IMR-90 (cell line): ENCODE results near the gene BZW2. TPM values are rescaled to one million over a fixed set of nuclear protein-coding genes. Genes with fewer than 3 reads are reported as not detected.
A peak's percentile ranks its signal among the peaks of the same experiment; 100 is the strongest.

Experiments used
- ATAC-seq: fragments of 200-7000 bp; cut with Tn5 transposase; 2 replicates; pipeline ENCODE4 v1.9.1; 2020; ENCODE audit warnings: low read depth, mild to moderate bottlenecking, moderate library complexity
- BruUV-seq: library from RNA; stranded (reverse); fragments of 400-500 nt; replicated peaks from 2 replicates; lab custom pipeline; 2021; lab: Mats Ljungman, UMichigan
- CTCF ChIA-PET: fragments of 300-600 bp; formaldehyde crosslinking; extraction: SDS; loops from one replicate; lab custom pipeline; 2021; ENCODE audit warnings: antibody characterized with exemption; lab: Yijun Ruan, JAX
- POLR2A ChIA-PET: fragments of 300-600 bp; sonication (Branson Sonifier 250); formaldehyde crosslinking; loops from one replicate; lab custom pipeline; 2022; ENCODE audit warnings: antibody characterized with exemption; ENCODE audit not compliant: unreplicated experiment; lab: Charles Lee
- DNase-seq: peaks from one replicate; pipeline ENCODE4 v3.0.0; 2013
- H2AFZ ChIP-seq: replicated peaks from 2 replicates; pipeline ENCODE3; 2013; ENCODE audit warnings: low read length, mild to moderate bottlenecking; ENCODE audit not compliant: poor library complexity
- H2AK5ac ChIP-seq: 2 replicates; pipeline ENCODE4 v1.6.1; 2013; ENCODE audit warnings: low read depth, low read length, inconsistent platforms
- H2AK9ac ChIP-seq: replicated peaks from 2 replicates; pipeline ENCODE3; 2013; ENCODE audit warnings: mild to moderate bottlenecking, low read depth, low read length, moderate library complexity; ENCODE audit not compliant: poor library complexity
- H2BK120ac ChIP-seq: 2 replicates; pipeline ENCODE4 v1.6.1; 2013; ENCODE audit warnings: low read depth, low read length, inconsistent platforms
- H2BK15ac ChIP-seq: 3 replicates; pipeline ENCODE4 v1.6.1; 2013; ENCODE audit warnings: low read depth, low read length, inconsistent platforms
- H2BK20ac ChIP-seq: 2 replicates; pipeline ENCODE4 v1.6.1; 2013; ENCODE audit warnings: low read depth, mild to moderate bottlenecking, inconsistent platforms, low read length, moderate library complexity
- H2BK5ac ChIP-seq: 2 replicates; pipeline ENCODE4 v1.6.1; 2013; ENCODE audit warnings: mild to moderate bottlenecking, low read depth, low read length, inconsistent platforms; ENCODE audit not compliant: poor library complexity, severe bottlenecking
- H3K14ac ChIP-seq: replicated peaks from 2 replicates; pipeline ENCODE4 v1.6.1; 2013; ENCODE audit warnings: low read depth, low read length, inconsistent platforms
- H3K18ac ChIP-seq: 2 replicates; pipeline ENCODE4 v1.6.1; 2013; ENCODE audit warnings: low read depth, low read length, control low read depth
- H3K23ac ChIP-seq: 2 replicates; pipeline ENCODE4 v1.6.1; 2013; ENCODE audit warnings: low read depth, low read length, inconsistent platforms
- H3K27ac ChIP-seq: 2 replicates; pipeline ENCODE4 v1.5.1; 2013; ENCODE audit warnings: mild to moderate bottlenecking, control low read depth, low read length; ENCODE audit not compliant: insufficient read depth
- H3K27me3 ChIP-seq: 2 replicates; pipeline ENCODE4 v1.6.1; 2013; ENCODE audit warnings: low read length; ENCODE audit not compliant: control insufficient read depth, insufficient read depth
- H3K36me3 ChIP-seq: 2 replicates; pipeline ENCODE4 v1.6.1; 2013; ENCODE audit warnings: low read length, mixed read lengths; ENCODE audit not compliant: control insufficient read depth, insufficient read depth
- H3K4ac ChIP-seq: 2 replicates; pipeline ENCODE4 v1.6.1; 2013; ENCODE audit warnings: low read depth, low read length, inconsistent platforms
- H3K4me1 ChIP-seq: 2 replicates; pipeline ENCODE4 v1.6.1; 2013; ENCODE audit warnings: low read length, mixed read lengths; ENCODE audit not compliant: control insufficient read depth, insufficient read depth
- H3K4me2 ChIP-seq: 2 replicates; pipeline ENCODE4 v1.6.1; 2013; ENCODE audit warnings: low read depth, mild to moderate bottlenecking, control low read depth, low read length, moderate library complexity
- H3K4me3 ChIP-seq: 2 replicates; pipeline ENCODE4 v1.5.1; 2013; ENCODE audit warnings: low read depth, mild to moderate bottlenecking, control low read depth, low read length, moderate library complexity; ENCODE audit not compliant: insufficient read depth
- H3K56ac ChIP-seq: 2 replicates; pipeline ENCODE4 v1.6.1; 2013; ENCODE audit warnings: low read length, inconsistent platforms; ENCODE audit not compliant: insufficient read depth; ENCODE audit errors: extremely low read depth
- H3K79me1 ChIP-seq, 2 experiments: 2 replicates each; pipeline ENCODE4 v1.6.1; 2013; ENCODE audit warnings: low read length in 2 of 2, inconsistent platforms in 1 of 2, low read depth in 1 of 2
- H3K9ac ChIP-seq: 2 replicates; pipeline ENCODE4 v1.6.1; 2013; ENCODE audit warnings: low read depth, low read length, control low read depth
- H3K9me1 ChIP-seq: 2 replicates; pipeline ENCODE4 v1.6.1; 2013; ENCODE audit warnings: low read length, inconsistent platforms; ENCODE audit not compliant: insufficient read depth
- H3K9me3 ChIP-seq: 2 replicates; pipeline ENCODE4 v1.6.1; 2013; ENCODE audit warnings: low read length; ENCODE audit not compliant: control insufficient read depth, insufficient read depth
- H4K20me1 ChIP-seq: 2 replicates; pipeline ENCODE4 v1.6.1; 2013; ENCODE audit warnings: low read length, inconsistent platforms; ENCODE audit not compliant: insufficient read depth
- H4K5ac ChIP-seq: 2 replicates; pipeline ENCODE4 v1.6.1; 2013; ENCODE audit warnings: mild to moderate bottlenecking, low read depth, low read length, control low read depth
- H4K8ac ChIP-seq, 2 experiments: 2 replicates each; pipeline ENCODE4 v1.6.1; 2013; ENCODE audit warnings: low read depth in 2 of 2, low read length in 2 of 2, control low read depth in 1 of 2, inconsistent platforms in 1 of 2
- H4K91ac ChIP-seq: 2 replicates; pipeline ENCODE4 v1.6.1; 2013; ENCODE audit warnings: low read depth, low read length, inconsistent platforms; ENCODE audit not compliant: insufficient read depth
- BHLHE40 ChIP-seq: fragments of 150-350 bp; IDR thresholded peaks from 2 replicates; pipeline ENCODE4 v1.6.1; 2016; ENCODE audit warnings: mild to moderate bottlenecking, low read depth, low read length
- FOS ChIP-seq: fragments of 150-350 bp; IDR thresholded peaks from 2 replicates; pipeline ENCODE4 v1.6.1; 2016; ENCODE audit warnings: low read depth, low read length
- RCOR1 ChIP-seq: IDR thresholded peaks from 2 replicates; pipeline ENCODE4 v1.6.1; 2012; ENCODE audit warnings: mild to moderate bottlenecking, low read length, improper control_type of control experiment; ENCODE audit not compliant: insufficient replicate concordance
- SMC3 ChIP-seq: fragments of 150-350 bp; IDR thresholded peaks from 2 replicates; pipeline ENCODE4 v1.6.1; 2016; ENCODE audit warnings: low read depth, mild to moderate bottlenecking, antibody characterized with exemption, low read length, moderate library complexity
- WGBS, 2 experiments: methylation state at CpG; one replicate each; pipeline versions ENCODE4 v1.1.5 to v1.1.7; 2013; ENCODE audit warnings: missing lambda C conversion rate in 2 of 2; ENCODE audit not compliant: insufficient read length in 1 of 2; ENCODE audit errors: extremely low coverage in 2 of 2; 5-methylcytosine and 5-hydroxymethylcytosine counted together
- dilution Hi-C: fragments of 300-500 bp; cut with HindIII; formaldehyde crosslinking; loops from one replicate; pipeline ENCODE4 v1.14.3; 2018; ENCODE audit warnings: low sequenced_read_pairs; ENCODE audit not compliant: unreplicated experiment
- in situ Hi-C: fragments of 300-500 bp; cut with MboI; formaldehyde crosslinking; loops from 3 replicates; pipeline ENCODE4 v1.14.3; 2019; ENCODE audit warnings: low sequenced_read_pairs, inconsistent platforms, mixed read lengths
- intact Hi-C: fragments of 100-400 bp; cut with micrococcal nuclease; formaldehyde crosslinking; loops from 2 replicates; pipeline ENCODE4 v1.10.0; 2022
- polyA plus RNA-seq, 3 experiments: library from polyadenylated mRNA; depleted of rRNA; stranded (reverse); fragments of >200 nt; gene quantifications; 2 replicates each; pipeline ENCODE4 v1.2.3, GENCODE V29; 2012; ENCODE audit warnings: low replicate concordance in 1 of 3
- total RNA-seq: library from RNA; depleted of rRNA; stranded (reverse); fragments of >200 nt; gene quantifications from 2 replicates; pipeline ENCODE4 v1.2.3, GENCODE V29; 2012
- TF ChIP-seq, protein P1 (sequence below): conservative IDR thresholded peaks from 2 replicates; pipeline ENCODE4 v1.5.1; 2012; ENCODE audit warnings: mild to moderate bottlenecking, low read depth, low read length, improper control_type of control experiment

BZW2 gene
- total and polyA plus RNA-seq, 2 of the 4 experiments (the other 2 are of a cell fraction) = 58.1 to 92.9 TPM

GRCh38 chr7:16619979-16620408 is 26.0 kb upstream of the BZW2 start:
- DNase-seq (peak; percentile 41), ATAC-seq (peak; percentile 42; the same call in 1 of the 2 replicates)
- Histone ChIP-seq H2BK120ac (no peak overlapping the region), H3K4me2 (no peak overlapping the region), H4K5ac (no peak overlapping the region), H3K14ac (no peak overlapping the region), H4K20me1 (no peaks in the 10 kb centered on the region), H2AK5ac (no peak overlapping the region), H3K27ac (no peak overlapping the region), H3K9me1 (peaks cover 5% of the 10 kb centered on the region; the same call in 1 of the 2 replicates), H4K91ac (no peak overlapping the region), H3K4ac (no peak overlapping the region), H3K9me3 (no peaks in the 10 kb centered on the region), H2AFZ (no peak overlapping the region), H3K4me1 (peaks cover 5% of the 10 kb centered on the region), H2AK9ac (no peak overlapping the region), H2BK20ac (no peak overlapping the region), H2BK15ac (no peak overlapping the region), H3K9ac (no peak overlapping the region), H3K56ac (no peak overlapping the region), H3K18ac (no peak overlapping the region), H3K36me3 (peaks cover 12% of the 10 kb centered on the region; the same call in 1 of the 2 replicates), H3K4me3 (no peak overlapping the region), H3K27me3 (no peaks in the 10 kb centered on the region), H3K23ac (no peak overlapping the region), H3K79me1 (peaks cover 0 to 6% of the 10 kb centered on the region in 2 experiments; a peak in 1 of 4 replicates), H4K8ac (no peak overlapping the region), H2BK5ac (no peak overlapping the region)
- intact Hi-C loops = no loop called here
- dilution Hi-C loops = no loop called here
- BruUV-seq = no TSS peak
- no peak for TF ChIP-seq SMC3
- peak; percentile 34 for TF ChIP-seq FOS
- TF ChIP-seq, protein P1, sequence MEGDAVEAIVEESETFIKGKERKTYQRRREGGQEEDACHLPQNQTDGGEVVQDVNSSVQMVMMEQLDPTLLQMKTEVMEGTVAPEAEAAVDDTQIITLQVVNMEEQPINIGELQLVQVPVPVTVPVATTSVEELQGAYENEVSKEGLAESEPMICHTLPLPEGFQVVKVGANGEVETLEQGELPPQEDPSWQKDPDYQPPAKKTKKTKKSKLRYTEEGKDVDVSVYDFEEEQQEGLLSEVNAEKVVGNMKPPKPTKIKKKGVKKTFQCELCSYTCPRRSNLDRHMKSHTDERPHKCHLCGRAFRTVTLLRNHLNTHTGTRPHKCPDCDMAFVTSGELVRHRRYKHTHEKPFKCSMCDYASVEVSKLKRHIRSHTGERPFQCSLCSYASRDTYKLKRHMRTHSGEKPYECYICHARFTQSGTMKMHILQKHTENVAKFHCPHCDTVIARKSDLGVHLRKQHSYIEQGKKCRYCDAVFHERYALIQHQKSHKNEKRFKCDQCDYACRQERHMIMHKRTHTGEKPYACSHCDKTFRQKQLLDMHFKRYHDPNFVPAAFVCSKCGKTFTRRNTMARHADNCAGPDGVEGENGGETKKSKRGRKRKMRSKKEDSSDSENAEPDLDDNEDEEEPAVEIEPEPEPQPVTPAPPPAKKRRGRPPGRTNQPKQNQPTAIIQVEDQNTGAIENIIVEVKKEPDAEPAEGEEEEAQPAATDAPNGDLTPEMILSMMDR = no peak
- no peak for TF ChIP-seq RCOR1
- TF ChIP-seq BHLHE40 = no peak
- ChIA-PET CTCF (no interaction called here), POLR2A (no interaction called here)
- in situ Hi-C loops = loop anchor here (25.0 kb wide), 1 partner anchor 292 kb away; no protein-coding TSS in a partner anchor
- no CpG with 5 or more reads among the region's 2 CpGs for WGBS, 2 experiments
